ENCODE results near the gene CD74. TPM values are rescaled to one million over a fixed set of nuclear protein-coding genes. Genes with fewer than 3 reads are reported as not detected.
"Not testable (repeated sequence)": the region's sequence is repeated elsewhere in the genome, so short reads cannot be mapped to it uniquely, and the experiment has no call there.

CD74 gene
- total RNA-seq, 1 experiment from 2014 or later = 0.22 TPM

- Histone ChIP-seq H3F3A (ENCODE audit: low read length, unreplicated experiment) (no peaks in the 10 kb centered on the region), H3K9ac (ENCODE audit: low read length) (no peak overlapping the region), H2AFZ (ENCODE audit: low read length) (no peak overlapping the region), H3K4me3 (ENCODE audit: low read length) (no peak overlapping the region), H3K27me3 (ENCODE audit: low read length) (no peaks in the 10 kb centered on the region), H3K4me1 (ENCODE audit: insufficient read depth, low read length) (no peaks in the 10 kb centered on the region), H4K20me1 (ENCODE audit: low read length) (no peaks in the 10 kb centered on the region), H3K9me3 (ENCODE audit: low read length) (no peaks in the 10 kb centered on the region), H3K27ac (ENCODE audit: low read length) (no peak overlapping the region), H3K36me3 (ENCODE audit: low read depth, low read length) (no peaks in the 10 kb centered on the region), H3K4me2 (ENCODE audit: low read length) (no peak overlapping the region), H3K9me2 (replicated peaks; ENCODE audit: low read length) (no peaks in the 10 kb centered on the region), H3K79me2 (ENCODE audit: low read length) (no peaks in the 10 kb centered on the region)
- TF ChIP-seq CTCF (conservative IDR thresholded peaks at IDR 0.05; ENCODE audit: low read depth, low read length) (no peak), EZH2 (IDR thresholded peaks at IDR 0.05; ENCODE audit: low read length, unreplicated experiment) (no peak), EZH2phosphoT487 (IDR thresholded peaks at IDR 0.05; ENCODE audit: borderline replicate concordance, low read length) (no peak)
- POLR2A ChIA-PET (ENCODE audit: unreplicated experiment) = no interaction called here
- CTCF ChIA-PET = no interaction called here
- no TSS peak for BruUV-seq (replicated peaks)
- intact Hi-C loops (cut with micrococcal nuclease) = no loop called here
- ATAC-seq = no peak
- DNase-seq = no peak
These were observed 16.7 kb upstream of the CD74 start for GRCh38 chr5:150429410-150429873.

GRCh38 chr5:150428978-150429377 is 16.3 kb upstream of the CD74 start:
- intact Hi-C loops (cut with micrococcal nuclease) = no loop called here
- Histone ChIP-seq H3K27ac (ENCODE audit: low read length) (no peak overlapping the region), H3K9me2 (replicated peaks; ENCODE audit: low read length) (no peaks in the 10 kb centered on the region), H3K9ac (ENCODE audit: low read length) (no peak overlapping the region), H3K9me3 (ENCODE audit: low read length) (no peaks in the 10 kb centered on the region), H3K79me2 (ENCODE audit: low read length) (no peaks in the 10 kb centered on the region), H3F3A (ENCODE audit: low read length, unreplicated experiment) (no peaks in the 10 kb centered on the region), H3K36me3 (ENCODE audit: low read depth, low read length) (no peaks in the 10 kb centered on the region), H3K4me3 (ENCODE audit: low read length) (no peak overlapping the region), H3K27me3 (ENCODE audit: low read length) (no peaks in the 10 kb centered on the region), H3K4me1 (ENCODE audit: insufficient read depth, low read length) (no peaks in the 10 kb centered on the region), H4K20me1 (ENCODE audit: low read length) (no peaks in the 10 kb centered on the region), H3K4me2 (ENCODE audit: low read length) (no peak overlapping the region), H2AFZ (ENCODE audit: low read length) (no peak overlapping the region)
- ATAC-seq (no peak), DNase-seq (no peak)
- no peak for TF ChIP-seq EZH2phosphoT487 (IDR thresholded peaks at IDR 0.05; ENCODE audit: borderline replicate concordance, low read length)
- no peak for TF ChIP-seq CTCF (conservative IDR thresholded peaks at IDR 0.05; ENCODE audit: low read depth, low read length)
- no peak for TF ChIP-seq EZH2 (IDR thresholded peaks at IDR 0.05; ENCODE audit: low read length, unreplicated experiment)
- no TSS peak for BruUV-seq (replicated peaks)
- ChIA-PET POLR2A (ENCODE audit: unreplicated experiment) (no interaction called here), CTCF (no interaction called here)

GRCh38 chr5:150428106-150428876 is 15.6 kb upstream of the CD74 start:
- DNase-seq (no peak), ATAC-seq (no peak)
- Histone ChIP-seq H3K9me2 (replicated peaks; ENCODE audit: low read length) (no peaks in the 10 kb centered on the region), H2AFZ (ENCODE audit: low read length) (no peak overlapping the region), H3K9me3 (ENCODE audit: low read length) (no peaks in the 10 kb centered on the region), H3K9ac (ENCODE audit: low read length) (no peak overlapping the region), H3K79me2 (ENCODE audit: low read length) (no peaks in the 10 kb centered on the region), H3F3A (ENCODE audit: low read length, unreplicated experiment) (no peaks in the 10 kb centered on the region), H3K27me3 (ENCODE audit: low read length) (no peaks in the 10 kb centered on the region), H3K4me1 (ENCODE audit: insufficient read depth, low read length) (no peaks in the 10 kb centered on the region), H4K20me1 (ENCODE audit: low read length) (no peaks in the 10 kb centered on the region), H3K4me3 (ENCODE audit: low read length) (no peak overlapping the region), H3K4me2 (ENCODE audit: low read length) (no peak overlapping the region), H3K27ac (ENCODE audit: low read length) (no peak overlapping the region), H3K36me3 (ENCODE audit: low read depth, low read length) (no peaks in the 10 kb centered on the region)
- TF ChIP-seq EZH2phosphoT487 (IDR thresholded peaks at IDR 0.05; ENCODE audit: borderline replicate concordance, low read length) (no peak), EZH2 (IDR thresholded peaks at IDR 0.05; ENCODE audit: low read length, unreplicated experiment) (no peak), CTCF (conservative IDR thresholded peaks at IDR 0.05; ENCODE audit: low read depth, low read length) (no peak)
- intact Hi-C loops (cut with micrococcal nuclease) = no loop called here
- no TSS peak for BruUV-seq (replicated peaks)
- CTCF ChIA-PET = no interaction called here
- POLR2A ChIA-PET (ENCODE audit: unreplicated experiment) = no interaction called here

GRCh38 chr5:150426165-150426564 is 13.5 kb upstream of the CD74 start:
- H3K4me2 ChIP-seq (ENCODE audit: low read length); H3K4me3 ChIP-seq (ENCODE audit: low read length); H2AFZ ChIP-seq (ENCODE audit: low read length); H3K9ac ChIP-seq (ENCODE audit: low read length); H3F3A ChIP-seq (ENCODE audit: low read length, unreplicated experiment); H3K9me3 ChIP-seq (ENCODE audit: low read length); H3K27me3 ChIP-seq (ENCODE audit: low read length); H4K20me1 ChIP-seq (ENCODE audit: low read length); H3K36me3 ChIP-seq (ENCODE audit: low read depth, low read length); POLR2A ChIA-PET (ENCODE audit: unreplicated experiment); H3K9me2 ChIP-seq (replicated peaks; ENCODE audit: low read length); H3K4me1 ChIP-seq (ENCODE audit: insufficient read depth, low read length); CTCF ChIA-PET; DNase-seq; ATAC-seq; H3K27ac ChIP-seq (ENCODE audit: low read length); BruUV-seq (replicated peaks); intact Hi-C loops (cut with micrococcal nuclease); H3K79me2 ChIP-seq (ENCODE audit: low read length): not testable (repeated sequence)

Measured in PC-3 (cell line).